VCaP (cell line): ENCODE results near the gene PTPMT1.
"Not testable (repeated sequence)": the region's sequence is repeated elsewhere in the genome, so short reads cannot be mapped to it uniquely, and the experiment has no call there.

Experiments
- H3K27ac ChIP-seq: fragments of 450-650 bp; 2 replicates; pipeline ENCODE4 v1.5.1; 2017
- TF ChIP-seq, protein P1 (sequence below): fragments of 450-650 bp; conservative IDR thresholded peaks from 2 replicates; pipeline ENCODE4 v1.5.1; 2017; ENCODE audit warnings: mild to moderate bottlenecking, moderate library complexity

The PTPMT1 gene

DNA sequence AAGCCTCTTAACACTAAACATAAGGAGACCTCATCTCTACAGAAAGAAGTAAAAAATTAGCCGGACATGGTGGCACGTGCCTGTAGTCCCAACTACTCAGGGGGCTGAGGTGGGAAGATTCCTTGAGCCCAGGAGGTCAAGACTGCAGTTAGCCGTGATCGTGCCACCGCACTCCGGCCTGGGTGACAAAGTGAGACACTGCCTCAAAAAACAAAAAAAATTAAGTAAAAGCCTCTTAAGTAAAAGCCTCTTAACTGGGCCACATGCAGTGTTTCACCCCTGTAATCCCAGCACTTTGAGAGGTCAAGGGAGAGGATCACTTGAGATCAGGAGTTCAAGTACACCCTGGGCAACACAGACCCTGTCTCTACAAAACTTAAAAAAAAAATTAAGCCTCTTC lies 38.2 kb upstream of the PTPMT1 start:
- TF ChIP-seq, protein P1, sequence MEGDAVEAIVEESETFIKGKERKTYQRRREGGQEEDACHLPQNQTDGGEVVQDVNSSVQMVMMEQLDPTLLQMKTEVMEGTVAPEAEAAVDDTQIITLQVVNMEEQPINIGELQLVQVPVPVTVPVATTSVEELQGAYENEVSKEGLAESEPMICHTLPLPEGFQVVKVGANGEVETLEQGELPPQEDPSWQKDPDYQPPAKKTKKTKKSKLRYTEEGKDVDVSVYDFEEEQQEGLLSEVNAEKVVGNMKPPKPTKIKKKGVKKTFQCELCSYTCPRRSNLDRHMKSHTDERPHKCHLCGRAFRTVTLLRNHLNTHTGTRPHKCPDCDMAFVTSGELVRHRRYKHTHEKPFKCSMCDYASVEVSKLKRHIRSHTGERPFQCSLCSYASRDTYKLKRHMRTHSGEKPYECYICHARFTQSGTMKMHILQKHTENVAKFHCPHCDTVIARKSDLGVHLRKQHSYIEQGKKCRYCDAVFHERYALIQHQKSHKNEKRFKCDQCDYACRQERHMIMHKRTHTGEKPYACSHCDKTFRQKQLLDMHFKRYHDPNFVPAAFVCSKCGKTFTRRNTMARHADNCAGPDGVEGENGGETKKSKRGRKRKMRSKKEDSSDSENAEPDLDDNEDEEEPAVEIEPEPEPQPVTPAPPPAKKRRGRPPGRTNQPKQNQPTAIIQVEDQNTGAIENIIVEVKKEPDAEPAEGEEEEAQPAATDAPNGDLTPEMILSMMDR, result no peak
- H3K27ac ChIP-seq, result no peak overlapping the region

DNA sequence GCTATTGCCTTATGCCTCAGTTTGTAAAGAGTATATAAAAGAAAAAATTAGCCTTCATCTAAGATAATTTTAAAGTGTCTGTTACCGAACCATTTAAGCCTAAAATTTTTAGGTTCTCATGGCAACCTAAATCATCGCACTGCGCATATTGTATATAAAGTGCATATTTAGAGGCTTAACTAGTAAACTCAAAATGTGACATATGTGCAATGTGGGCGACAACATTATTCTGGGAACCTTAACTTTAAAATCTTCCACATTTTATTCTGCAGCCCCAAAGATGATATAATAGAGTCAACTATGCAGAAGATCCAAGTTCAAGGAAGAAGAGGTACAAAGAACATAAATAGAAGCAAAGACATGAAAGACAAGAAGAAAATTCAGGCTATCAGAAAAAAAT lies 35.4 kb upstream of the PTPMT1 start:
- TF ChIP-seq, protein P1, result no peak
- no peak overlapping the region; the same call in 1 of the 2 replicates for H3K27ac ChIP-seq

GRCh38 chr11:47530721-47531120 lies 34.7 kb upstream of the PTPMT1 start:
- not testable (repeated sequence) for H3K27ac ChIP-seq

DNA sequence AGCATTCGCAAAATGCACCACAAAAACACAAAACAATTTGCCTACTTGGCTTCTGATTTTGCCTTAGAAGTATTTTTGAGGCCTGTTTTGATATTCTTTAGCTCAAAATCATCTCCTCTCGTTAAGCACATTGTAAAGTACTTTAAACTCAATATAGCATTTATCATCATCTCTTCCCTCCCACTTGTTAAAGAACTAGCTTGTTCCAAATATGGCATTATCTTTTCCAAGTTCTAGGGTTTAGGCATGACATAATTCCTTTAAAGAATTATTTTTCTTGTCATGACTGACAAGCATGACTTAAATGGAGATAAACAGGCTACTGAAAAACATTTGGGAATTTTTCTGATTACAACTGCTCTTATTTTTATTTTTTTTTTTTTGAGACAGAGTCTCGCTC lies 33.7 kb upstream of the PTPMT1 start:
- H3K27ac ChIP-seq, result no peak overlapping the region
- TF ChIP-seq, protein P1, result no peak

DNA sequence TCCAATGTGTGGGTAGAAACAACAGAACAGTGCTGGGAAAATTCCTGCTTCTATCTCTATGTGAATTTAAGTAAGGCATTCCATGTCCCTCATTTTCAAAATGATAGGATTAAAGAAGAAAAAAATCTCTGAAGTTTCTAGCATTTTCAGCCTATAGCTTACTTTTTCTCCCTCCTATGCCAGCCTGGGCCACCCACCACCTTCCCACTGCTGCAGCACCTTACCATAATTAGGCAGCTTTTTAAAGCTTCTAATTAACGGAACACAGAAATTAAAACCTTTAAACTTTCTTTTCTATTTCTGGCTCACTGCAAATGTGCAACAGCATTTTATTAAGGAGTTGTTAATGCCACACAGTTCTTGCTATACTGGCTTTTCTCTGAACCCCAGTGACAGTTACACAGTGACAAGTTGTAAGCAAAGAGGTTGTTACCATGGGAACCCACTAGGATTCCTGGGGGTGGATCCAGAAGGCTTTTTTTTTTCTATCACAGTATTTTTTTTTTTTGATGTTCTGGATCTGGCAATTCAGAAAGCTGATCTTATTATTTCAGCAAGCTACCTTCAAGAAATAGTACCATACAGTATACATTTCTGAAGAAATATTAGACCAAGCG lies 32.7 kb upstream of the PTPMT1 start:
- TF ChIP-seq, protein P1, result no peak
- no peak overlapping the region for H3K27ac ChIP-seq

- H3K27ac ChIP-seq, result no peak overlapping the region
- TF ChIP-seq, protein P1, result no peak
Measured at GRCh38 chr11:47533690-47534151, 31.7 kb upstream of the PTPMT1 start.

DNA sequence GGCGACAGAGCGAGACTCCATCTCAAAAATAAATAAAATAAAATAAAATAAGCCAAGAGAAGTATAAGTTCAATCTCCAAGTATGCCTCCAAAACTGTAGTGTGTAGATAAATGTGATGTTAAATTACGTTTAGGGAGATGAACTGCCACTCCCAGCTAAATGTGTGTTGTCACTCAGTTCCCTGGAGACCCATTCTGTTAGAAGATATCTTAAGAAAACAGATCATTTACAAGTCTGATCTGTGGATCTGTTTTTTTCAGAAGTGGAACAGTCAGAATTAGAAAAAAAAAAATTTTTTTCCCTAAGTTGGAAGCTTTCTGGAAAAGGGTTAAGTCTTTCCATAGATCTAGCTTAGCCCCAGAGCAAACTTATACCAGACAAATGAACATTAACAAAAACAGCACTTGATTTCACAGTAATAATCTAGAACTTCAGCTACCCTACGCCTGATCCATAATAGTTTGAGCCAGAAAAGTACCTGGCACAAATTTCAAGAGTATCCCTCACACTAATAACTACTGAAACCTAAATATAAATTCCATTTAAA lies 30.6 kb upstream of the PTPMT1 start:
- TF ChIP-seq, protein P1, result no peak

GRCh38 chr11:47536915-47537314 lies 28.5 kb upstream of the PTPMT1 start:
- TF ChIP-seq, protein P1, result no peak
- H3K27ac ChIP-seq, result peak overlapping the region; percentile 63

More for the DNA sequence above, 30.6 kb upstream of the PTPMT1 start:
- no peak overlapping the region for H3K27ac ChIP-seq
